ENCODE results near the gene CDK19.
A peak's percentile ranks its signal among the peaks of the same experiment; 100 is the strongest.
"Not testable (repeated sequence)": the region's sequence is repeated elsewhere in the genome, so short reads cannot be mapped to it uniquely, and the experiment has no call there.

Gene CDK19

GRCh38 chr6:110815411-110816409 is at the start of gene CDK19:
Gene CDK19 (minus strand): TSS chr6:110815469. CDS start chr6:110815136, 333 bp downstream.
- DNase-seq = peak; percentile 99

GRCh38 chr6:110864824-110865223 is 49.6 kb upstream of the CDK19 start:
- no peak for DNase-seq

- no peak for DNase-seq
Measured at GRCh38 chr6:110859335-110859792, 44.1 kb upstream of the CDK19 start.

- DNase-seq = no peak
Measured at GRCh38 chr6:110858562-110859214, 43.4 kb upstream of the CDK19 start.

- no peak for DNase-seq
Measured at GRCh38 chr6:110858016-110858415, 42.7 kb upstream of the CDK19 start.

GRCh38 chr6:110856296-110856695 is 41.0 kb upstream of the CDK19 start:
- no peak for DNase-seq

GRCh38 chr6:110853754-110854477 is 38.6 kb upstream of the CDK19 start:
- no peak for DNase-seq

- no peak for DNase-seq
Measured at GRCh38 chr6:110852773-110853172, 37.5 kb upstream of the CDK19 start.

- no peak for DNase-seq
Measured at GRCh38 chr6:110849781-110850180, 34.5 kb upstream of the CDK19 start.

GRCh38 chr6:110841266-110841665 is 26.0 kb upstream of the CDK19 start:
- DNase-seq = no peak

GRCh38 chr6:110835751-110836150 is 20.5 kb upstream of the CDK19 start:
- not testable (repeated sequence) for DNase-seq

- DNase-seq = no peak
Measured at GRCh38 chr6:110833831-110834230, 18.6 kb upstream of the CDK19 start.

GRCh38 chr6:110831405-110831804 is 16.1 kb upstream of the CDK19 start:
- no peak for DNase-seq

- DNase-seq = no peak
Measured at GRCh38 chr6:110828396-110828795, 13.1 kb upstream of the CDK19 start.

GRCh38 chr6:110826236-110827129 is 11.2 kb upstream of the CDK19 start:
- DNase-seq = no peak

- no peak for DNase-seq
Measured at GRCh38 chr6:110823146-110823545, 7.9 kb upstream of the CDK19 start.

- no peak for DNase-seq
Measured at GRCh38 chr6:110822249-110822648, 7.0 kb upstream of the CDK19 start.

- DNase-seq = no peak
Measured at GRCh38 chr6:110816677-110817076, 1.4 kb upstream of the CDK19 start.

GRCh38 chr6:110815015-110815410 is 256 bp downstream of the CDK19 start:
- DNase-seq = no peak

- DNase-seq = peak; percentile 32
Measured at GRCh38 chr6:110814102-110815014, 911 bp downstream of the CDK19 start.
